ENCODE measurements around the gene DLEC1. TPM values are rescaled to one million over a fixed set of nuclear protein-coding genes. Genes with fewer than 3 reads are reported as not detected.

Gene DLEC1
- total and polyA plus RNA-seq, 2 of the 4 experiments (the other 2 are of a cell fraction), result 0.03 TPM; not detected in 1

GRCh38 chr3:38146504-38146903 is 107.5 kb downstream of the DLEC1 start:
- Histone ChIP-seq H4K91ac (ENCODE audit: insufficient read depth, low read depth, low read length) (no peak overlapping the region), H3K9me1 (ENCODE audit: insufficient read depth, low read length) (no peaks in the 10 kb centered on the region), H2BK5ac (ENCODE audit: low read depth, low read length, poor library complexity, severe bottlenecking) (no peak overlapping the region), H2BK15ac (ENCODE audit: low read depth, low read length) (no peak overlapping the region), H3K56ac (ENCODE audit: extremely low read depth, insufficient read depth, low read length) (no peak overlapping the region), H3K4me2 (ENCODE audit: low read depth, low read length) (no peak overlapping the region), H3K23ac (ENCODE audit: low read depth, low read length) (no peak overlapping the region), H3K9me3 (ENCODE audit: control insufficient read depth, insufficient read depth, low read length) (peaks cover 3% of the 10 kb centered on the region; the same call in 1 of the 2 replicates), H3K4ac (ENCODE audit: low read depth, low read length) (no peak overlapping the region), H4K8ac (ENCODE audit: low read depth in 2 of 2, low read length in 2 of 2) (no peak overlapping the region), H3K9ac (ENCODE audit: low read depth, low read length) (no peak overlapping the region), H4K5ac (ENCODE audit: low read depth, low read length) (no peak overlapping the region), H4K20me1 (ENCODE audit: insufficient read depth, low read length) (no peaks in the 10 kb centered on the region), H3K27me3 (ENCODE audit: control insufficient read depth, insufficient read depth, low read length) (no peaks in the 10 kb centered on the region), H3K79me1 (ENCODE audit: low read depth in 1 of 2, low read length in 2 of 2) (peaks cover 0 to 4% of the 10 kb centered on the region in 2 experiments; a peak in 1 of 4 replicates), H3K36me3 (ENCODE audit: control insufficient read depth, insufficient read depth, low read length) (peaks cover 7% of the 10 kb centered on the region), H2BK20ac (ENCODE audit: low read depth, low read length) (no peak overlapping the region), H3K18ac (ENCODE audit: low read depth, low read length) (no peak overlapping the region), H3K4me3 (ENCODE audit: insufficient read depth, low read depth, low read length) (no peak overlapping the region), H3K14ac (replicated peaks; ENCODE audit: low read depth, low read length) (no peak overlapping the region), H2AK9ac (replicated peaks; ENCODE audit: low read depth, low read length, poor library complexity) (no peak overlapping the region), H2AK5ac (ENCODE audit: low read depth, low read length) (no peak overlapping the region), H3K27ac (ENCODE audit: insufficient read depth, low read length) (no peak overlapping the region), H2BK120ac (ENCODE audit: low read depth, low read length) (no peak overlapping the region), H3K4me1 (ENCODE audit: control insufficient read depth, insufficient read depth, low read length) (no peaks in the 10 kb centered on the region), H2AFZ (replicated peaks; ENCODE audit: low read length, poor library complexity) (no peak overlapping the region)
- in situ Hi-C loops (cut with MboI; ENCODE audit: low sequenced_read_pairs) (no loop called here), dilution Hi-C loops (cut with HindIII; ENCODE audit: low sequenced_read_pairs, unreplicated experiment) (no loop called here), intact Hi-C loops (cut with micrococcal nuclease) (no loop called here)
- WGBS, 2 experiments (ENCODE audit: extremely low coverage in 2 of 2, insufficient read length in 1 of 2), result no CpG with 5 or more reads among the region's 2 CpGs
- TF ChIP-seq CHD1 (IDR thresholded peaks at IDR 0.05; ENCODE audit: low read depth, low read length) (no peak), RAD21 (IDR thresholded peaks at IDR 0.05; ENCODE audit: low read length) (no peak), ELK1 (IDR thresholded peaks at IDR 0.05; ENCODE audit: borderline replicate concordance, low read depth, low read length) (no peak), MAZ (IDR thresholded peaks at IDR 0.05; ENCODE audit: borderline replicate concordance, low read depth, low read length) (no peak), POLR2A (IDR thresholded peaks at IDR 0.05; ENCODE audit: low read depth, low read length) (no peak), FOS (IDR thresholded peaks at IDR 0.05; ENCODE audit: low read depth, low read length) (no peak), MAFK (IDR thresholded peaks at IDR 0.05; ENCODE audit: low read depth, low read length) (no peak), SMC3 (IDR thresholded peaks at IDR 0.05; ENCODE audit: low read depth, low read length) (no peak), MXI1 (IDR thresholded peaks at IDR 0.05; ENCODE audit: borderline replicate concordance, low read depth, low read length) (no peak), RFX5 (IDR thresholded peaks at IDR 0.05; ENCODE audit: low read depth, low read length) (no peak), BHLHE40 (IDR thresholded peaks at IDR 0.05; ENCODE audit: low read depth, low read length) (no peak), CTCF (conservative IDR thresholded peaks at IDR 0.05; ENCODE audit: low read depth, low read length) (no peak), USF2 (IDR thresholded peaks at IDR 0.05; ENCODE audit: low read depth, low read length) (no peak), NFE2L2 (IDR thresholded peaks at IDR 0.05; ENCODE audit: low read depth, low read length) (no peak), RCOR1 (IDR thresholded peaks at IDR 0.05; ENCODE audit: insufficient replicate concordance, low read length) (no peak), CEBPB (IDR thresholded peaks at IDR 0.05; ENCODE audit: low read depth, low read length) (no peak)
- DNase-seq (no peak), ATAC-seq (ENCODE audit: low read depth) (no peak)
- ChIA-PET CTCF (no interaction called here), POLR2A (ENCODE audit: unreplicated experiment) (no interaction called here)
- no TSS peak for BruUV-seq (replicated peaks)
